ENCODE measurements around the gene PTRHD1. TPM values are rescaled to one million over a fixed set of nuclear protein-coding genes. Genes with fewer than 3 reads are reported as not detected.

PTRHD1 gene
- total RNA-seq, 1 donor from 2014 or later, result 25.9 TPM

GRCh38 chr2:24787532-24787931 lies 5.7 kb downstream of the PTRHD1 start:
- H3K27ac Mint-ChIP-seq, result no peak overlapping the region
- peaks cover 4% of the 10 kb centered on the region for H3K27me3 Mint-ChIP-seq (ENCODE audit: low read depth)
- no peaks in the 10 kb centered on the region for H3K9me3 Mint-ChIP-seq
- DNase-seq (ENCODE audit: low spot score), result no peak
- peaks cover 5% of the 10 kb centered on the region for H3K36me3 Mint-ChIP-seq (ENCODE audit: low read depth)
- H3K4me1 Mint-ChIP-seq (ENCODE audit: low read depth), result peaks cover 5% of the 10 kb centered on the region
- H3K4me3 Mint-ChIP-seq (ENCODE audit: low read depth), result no peak overlapping the region
- intact Hi-C loops (cut with micrococcal nuclease), result no loop called here

GRCh38 chr2:24785671-24786321 lies 7.4 kb downstream of the PTRHD1 start:
- H3K27me3 Mint-ChIP-seq (ENCODE audit: low read depth), result peaks cover 4% of the 10 kb centered on the region
- intact Hi-C loops (cut with micrococcal nuclease), result no loop called here

GRCh38 chr2:24783641-24784040 lies 9.6 kb downstream of the PTRHD1 start:
- DNase-seq (ENCODE audit: low spot score), result no peak
- Mint-ChIP-seq H3K27ac (no peak overlapping the region), H3K36me3 (ENCODE audit: low read depth) (no peaks in the 10 kb centered on the region), H3K4me3 (ENCODE audit: low read depth) (no peak overlapping the region), H3K9me3 (peaks cover 7% of the 10 kb centered on the region), H3K4me1 (ENCODE audit: low read depth) (no peaks in the 10 kb centered on the region), H3K27me3 (ENCODE audit: low read depth) (peaks cover 4% of the 10 kb centered on the region)
- intact Hi-C loops (cut with micrococcal nuclease), result no loop called here

More at GRCh38 chr2:24785671-24786321, 7.4 kb downstream of the PTRHD1 start:
- Mint-ChIP-seq H3K36me3 (ENCODE audit: low read depth) (peaks cover 5% of the 10 kb centered on the region), H3K27ac (no peak overlapping the region), H3K4me3 (ENCODE audit: low read depth) (no peak overlapping the region), H3K4me1 (ENCODE audit: low read depth) (no peaks in the 10 kb centered on the region), H3K9me3 (peaks cover 2% of the 10 kb centered on the region)
- DNase-seq (ENCODE audit: low spot score), result no peak

- H3K27me3 Mint-ChIP-seq (ENCODE audit: low read depth), result peaks cover 4% of the 10 kb centered on the region
- H3K4me1 Mint-ChIP-seq (ENCODE audit: low read depth), result no peaks in the 10 kb centered on the region
- no peak for DNase-seq (ENCODE audit: low spot score)
These were observed 14.1 kb downstream of the PTRHD1 start for GRCh38 chr2:24779116-24779515.

GRCh38 chr2:24774373-24774772 lies 18.8 kb downstream of the PTRHD1 start:
- Mint-ChIP-seq H3K36me3 (ENCODE audit: low read depth) (peaks cover 7% of the 10 kb centered on the region), H3K4me1 (ENCODE audit: low read depth) (no peaks in the 10 kb centered on the region), H3K9me3 (no peaks in the 10 kb centered on the region), H3K4me3 (ENCODE audit: low read depth) (no peak overlapping the region), H3K27ac (no peak overlapping the region), H3K27me3 (ENCODE audit: low read depth) (no peaks in the 10 kb centered on the region)
- intact Hi-C loops (cut with micrococcal nuclease), result no loop called here
- DNase-seq (ENCODE audit: low spot score), result no peak

More at GRCh38 chr2:24779116-24779515, 14.1 kb downstream of the PTRHD1 start:
- H3K36me3 Mint-ChIP-seq (ENCODE audit: low read depth), result no peaks in the 10 kb centered on the region
- no peak overlapping the region for H3K4me3 Mint-ChIP-seq (ENCODE audit: low read depth)
- intact Hi-C loops (cut with micrococcal nuclease), result no loop called here
- H3K27ac Mint-ChIP-seq, result no peak overlapping the region
- H3K9me3 Mint-ChIP-seq, result peaks cover 7% of the 10 kb centered on the region

- intact Hi-C loops (cut with micrococcal nuclease), result no loop called here
- H3K27me3 Mint-ChIP-seq (ENCODE audit: low read depth), result no peaks in the 10 kb centered on the region
These were observed 21.2 kb downstream of the PTRHD1 start for GRCh38 chr2:24771764-24772586.

GRCh38 chr2:24771061-24771460 lies 22.1 kb downstream of the PTRHD1 start:
- no peaks in the 10 kb centered on the region for H3K9me3 Mint-ChIP-seq
- no peak overlapping the region for H3K27ac Mint-ChIP-seq
- intact Hi-C loops (cut with micrococcal nuclease), result no loop called here
- peaks cover 7% of the 10 kb centered on the region for H3K4me1 Mint-ChIP-seq (ENCODE audit: low read depth)
- no peak overlapping the region for H3K4me3 Mint-ChIP-seq (ENCODE audit: low read depth)
- no peak for DNase-seq (ENCODE audit: low spot score)
- peaks cover 12% of the 10 kb centered on the region for H3K36me3 Mint-ChIP-seq (ENCODE audit: low read depth)
- H3K27me3 Mint-ChIP-seq (ENCODE audit: low read depth), result no peaks in the 10 kb centered on the region

More at GRCh38 chr2:24771764-24772586, 21.2 kb downstream of the PTRHD1 start:
- Mint-ChIP-seq H3K27ac (no peak overlapping the region), H3K4me1 (ENCODE audit: low read depth) (no peaks in the 10 kb centered on the region), H3K36me3 (ENCODE audit: low read depth) (peaks cover 12% of the 10 kb centered on the region), H3K4me3 (ENCODE audit: low read depth) (no peak overlapping the region), H3K9me3 (no peaks in the 10 kb centered on the region)
- DNase-seq (ENCODE audit: low spot score), result no peak

GRCh38 chr2:24768601-24769000 lies 24.6 kb downstream of the PTRHD1 start:
- peaks cover 7% of the 10 kb centered on the region for H3K4me1 Mint-ChIP-seq (ENCODE audit: low read depth)
- H3K9me3 Mint-ChIP-seq, result no peaks in the 10 kb centered on the region

GRCh38 chr2:24768013-24768412 lies 25.2 kb downstream of the PTRHD1 start:
- Mint-ChIP-seq H3K4me1 (ENCODE audit: low read depth) (peaks cover 7% of the 10 kb centered on the region), H3K9me3 (no peaks in the 10 kb centered on the region), H3K27ac (no peak overlapping the region), H3K27me3 (ENCODE audit: low read depth) (no peaks in the 10 kb centered on the region), H3K4me3 (ENCODE audit: low read depth) (no peak overlapping the region), H3K36me3 (ENCODE audit: low read depth) (peaks cover 16% of the 10 kb centered on the region)
- no peak for DNase-seq (ENCODE audit: low spot score)
- intact Hi-C loops (cut with micrococcal nuclease), result no loop called here

More at GRCh38 chr2:24768601-24769000, 24.6 kb downstream of the PTRHD1 start:
- intact Hi-C loops (cut with micrococcal nuclease), result no loop called here
- H3K36me3 Mint-ChIP-seq (ENCODE audit: low read depth), result peaks cover 16% of the 10 kb centered on the region
- H3K4me3 Mint-ChIP-seq (ENCODE audit: low read depth), result no peak overlapping the region
- DNase-seq (ENCODE audit: low spot score), result no peak
- H3K27ac Mint-ChIP-seq, result no peak overlapping the region
- H3K27me3 Mint-ChIP-seq (ENCODE audit: low read depth), result no peaks in the 10 kb centered on the region

GRCh38 chr2:24766609-24767008 lies 26.6 kb downstream of the PTRHD1 start:
- Mint-ChIP-seq H3K27ac (no peak overlapping the region), H3K27me3 (ENCODE audit: low read depth) (no peaks in the 10 kb centered on the region), H3K36me3 (ENCODE audit: low read depth) (peaks cover 22% of the 10 kb centered on the region), H3K4me1 (ENCODE audit: low read depth) (peaks cover 7% of the 10 kb centered on the region), H3K9me3 (no peaks in the 10 kb centered on the region), H3K4me3 (ENCODE audit: low read depth) (no peak overlapping the region)
- intact Hi-C loops (cut with micrococcal nuclease), result no loop called here
- DNase-seq (ENCODE audit: low spot score), result no peak

GRCh38 chr2:24763843-24764242 lies 29.3 kb downstream of the PTRHD1 start:
- intact Hi-C loops (cut with micrococcal nuclease), result no loop called here
- Mint-ChIP-seq H3K27ac (no peak overlapping the region), H3K4me1 (ENCODE audit: low read depth) (peaks cover 7% of the 10 kb centered on the region), H3K36me3 (ENCODE audit: low read depth) (peaks cover 20% of the 10 kb centered on the region), H3K9me3 (no peaks in the 10 kb centered on the region), H3K27me3 (ENCODE audit: low read depth) (no peaks in the 10 kb centered on the region), H3K4me3 (ENCODE audit: low read depth) (no peak overlapping the region)
- DNase-seq (ENCODE audit: low spot score), result no peak

GRCh38 chr2:24762518-24762917 lies 30.7 kb downstream of the PTRHD1 start:
- Mint-ChIP-seq H3K27ac (no peak overlapping the region), H3K27me3 (ENCODE audit: low read depth) (no peaks in the 10 kb centered on the region), H3K9me3 (no peaks in the 10 kb centered on the region), H3K4me1 (ENCODE audit: low read depth) (peaks cover 7% of the 10 kb centered on the region), H3K36me3 (ENCODE audit: low read depth) (peaks cover 25% of the 10 kb centered on the region), H3K4me3 (ENCODE audit: low read depth) (no peak overlapping the region)
- intact Hi-C loops (cut with micrococcal nuclease), result no loop called here
- DNase-seq (ENCODE audit: low spot score), result no peak

GRCh38 chr2:24761866-24762265 lies 31.3 kb downstream of the PTRHD1 start:
- no peaks in the 10 kb centered on the region for H3K27me3 Mint-ChIP-seq (ENCODE audit: low read depth)
- H3K4me3 Mint-ChIP-seq (ENCODE audit: low read depth), result no peak overlapping the region
- intact Hi-C loops (cut with micrococcal nuclease), result no loop called here
- DNase-seq (ENCODE audit: low spot score), result no peak
- no peaks in the 10 kb centered on the region for H3K9me3 Mint-ChIP-seq
- H3K27ac Mint-ChIP-seq, result no peak overlapping the region
- peaks cover 7% of the 10 kb centered on the region for H3K4me1 Mint-ChIP-seq (ENCODE audit: low read depth)
- H3K36me3 Mint-ChIP-seq (ENCODE audit: low read depth), result peaks cover 25% of the 10 kb centered on the region

Measured in activated T-helper 2 cell treated with anti-CD3 and anti-CD28 coated beads, Interferon-gamma antibody, Interleukin-2, Interleukin-4, amounts not matched to agents 10 μg/mL and 5 μg/mL and 100 μg/mL, durations not matched to agents 14 hours and 24 hours and 36 hours (primary cell).